ENCODE data around the gene SLC7A8.

DNA sequence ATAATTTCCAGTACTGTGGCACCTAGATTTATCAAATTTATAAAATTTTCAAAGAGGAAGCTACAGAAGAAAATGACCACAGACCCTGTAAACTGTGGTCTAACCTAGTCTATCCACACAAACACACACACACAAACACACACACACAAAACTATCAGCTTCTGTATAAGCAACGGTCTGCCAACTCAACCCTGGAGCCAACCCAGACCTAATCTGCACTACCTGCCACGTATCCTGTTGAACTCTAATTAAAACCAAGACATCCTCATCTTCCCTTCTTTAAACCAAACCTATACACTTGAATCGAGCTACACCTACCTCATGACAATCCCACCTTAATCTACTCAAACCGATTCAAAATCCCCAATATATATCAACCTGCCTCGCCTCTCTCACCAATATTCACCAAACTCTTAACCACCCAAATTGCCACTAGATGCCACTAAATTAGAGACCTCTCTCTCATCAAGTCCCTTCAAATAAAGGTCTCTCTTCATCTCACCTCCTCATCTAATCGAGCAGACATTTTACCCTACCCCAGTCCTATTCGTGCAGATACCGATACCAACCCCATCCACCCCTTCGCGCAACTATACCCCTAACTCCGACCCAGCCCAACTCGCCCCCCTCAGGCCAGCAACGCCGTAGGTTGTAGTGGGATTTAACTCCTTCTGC is 89.3 kb downstream of the SLC7A8 start:
- TF ChIP-seq NFRKB (IDR thresholded peaks at IDR 0.05), result no peak
- no peak for TF ChIP-seq ZNF384 (IDR thresholded peaks at IDR 0.05)
- no peak for TF ChIP-seq SP1 (IDR thresholded peaks at IDR 0.05)

Data from HEK293T (cell line).